ENCODE results near the gene ROM1.

The ROM1 gene

GRCh38 chr11:62572431-62572830, 40.6 kb upstream of the ROM1 start:
- ChIA-PET POLR2A (interaction anchor here (0.9 to 3.7 kb wide), 6 partner anchors 8 to 19 kb away, joined by 3 to 40 read pairs (median 7); partner anchors contain the start of gene TUT1), CTCF (no interaction called here)
- no peak for DNase-seq (ENCODE audit: extremely low spot score)
- TF ChIP-seq ZNF384 (IDR thresholded peaks at IDR 0.05) (no peak), NFRKB (IDR thresholded peaks at IDR 0.05) (no peak)

GRCh38 chr11:62573006-62573591, 40.0 kb upstream of the ROM1 start:
- DNase-seq (ENCODE audit: extremely low spot score) = no peak
- POLR2A ChIA-PET = interaction anchor here (0.6 to 10.8 kb wide), 40 partner anchors 9 to 775 kb away, joined by 3 to 168 read pairs (median 4); partner anchors contain the start of genes AHNAK, B3GAT3, C11orf98 and CSKMT
- CTCF ChIA-PET = interaction anchor here (0.6 to 1.0 kb wide), 2 partner anchors 13 to 180 kb away, joined by 3 to 7 read pairs; no protein-coding TSS in a partner anchor
- no peak for TF ChIP-seq PKNOX1 (IDR thresholded peaks at IDR 0.05)
- no peak for TF ChIP-seq TARDBP (IDR thresholded peaks at IDR 0.05)
- TF ChIP-seq BHLHE40 (IDR thresholded peaks at IDR 0.05; ENCODE audit: borderline replicate concordance) = no peak
- TF ChIP-seq L3MBTL2 (conservative IDR thresholded peaks at IDR 0.05) = no peak
- TF ChIP-seq NFRKB (IDR thresholded peaks at IDR 0.05) = no peak
- TF ChIP-seq FOXK2 (IDR thresholded peaks at IDR 0.05) = no peak
- no peak for TF ChIP-seq ZNF384 (IDR thresholded peaks at IDR 0.05)

DNA sequence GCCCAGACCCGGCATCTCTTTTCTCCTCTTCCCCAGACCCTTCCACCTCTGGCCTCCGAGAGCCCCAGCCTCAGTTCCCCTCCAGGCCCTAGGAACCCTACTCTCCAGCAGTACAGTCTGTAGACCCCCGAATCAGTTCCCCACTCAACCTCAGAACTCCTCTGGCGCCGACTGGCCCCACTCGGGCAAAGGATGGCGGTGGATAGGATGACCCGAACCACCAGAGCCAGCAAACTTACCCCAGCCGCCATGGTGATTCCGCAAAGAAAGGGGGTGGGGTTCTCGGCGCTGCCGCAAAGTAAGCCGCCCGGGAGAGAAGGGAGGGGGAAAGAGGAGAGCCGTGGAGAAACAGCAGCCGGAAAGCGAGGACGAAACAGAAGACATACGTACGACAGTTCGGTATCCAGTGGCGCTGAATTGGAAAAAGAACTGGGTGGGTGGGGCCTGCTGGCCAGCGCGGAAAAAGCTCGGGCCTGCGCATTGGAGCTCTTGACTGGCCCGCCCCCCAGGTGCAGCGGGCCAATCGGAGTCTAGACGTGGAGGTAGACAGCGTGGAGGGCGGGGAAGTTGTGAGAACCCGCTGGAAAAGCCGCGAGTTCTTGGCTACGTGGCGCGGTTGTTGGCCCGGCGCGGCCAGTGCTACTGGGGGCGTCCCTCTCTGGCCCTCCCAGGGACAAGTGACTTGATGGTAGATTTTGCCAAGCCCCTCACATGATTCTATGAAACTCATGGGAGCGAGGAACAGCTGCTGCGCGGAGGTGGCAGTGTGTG, 39.3 kb upstream of the ROM1 start, which contains the start of gene EEF1G:
EEF1G (minus strand) TSS at position 300 of the 771 bp plus-strand sequence; CDS start at position 251, 49 bp downstream.
- peak; percentile 15; the same call in 1 of the 2 replicates for TF ChIP-seq NFRKB (IDR thresholded peaks at IDR 0.05)
- peak; percentile 73 for TF ChIP-seq PKNOX1 (IDR thresholded peaks at IDR 0.05)
- no peak for TF ChIP-seq TARDBP (IDR thresholded peaks at IDR 0.05)
- TF ChIP-seq ARNT (IDR thresholded peaks at IDR 0.05) = no peak
- TF ChIP-seq ELF4 (IDR thresholded peaks at IDR 0.05) = peak; percentile 41; the same call in 1 of the 2 replicates
- DNase-seq (ENCODE audit: extremely low spot score) = peak; percentile 98
- ChIA-PET CTCF (interaction anchor here (1.0 kb wide), 1 partner anchor 13 kb away, joined by 7 read pairs; no protein-coding TSS in a partner anchor), POLR2A (interaction anchor here (0.6 to 10.8 kb wide), 41 partner anchors 9 to 776 kb away, joined by 3 to 168 read pairs (median 4); partner anchors contain the start of genes AHNAK, B3GAT3, C11orf98 and CSKMT)

- ChIA-PET CTCF (interaction anchor here (0.7 to 1.0 kb wide), 4 partner anchors 14 to 150 kb away, joined by 3 to 7 read pairs (median 4); partner anchors contain the start of gene TUT1), POLR2A (interaction anchor here (0.6 to 10.8 kb wide), 39 partner anchors 8 to 777 kb away, joined by 3 to 168 read pairs (median 4); partner anchors contain the start of genes AHNAK, B3GAT3, C11orf98 and CSKMT)
- TF ChIP-seq L3MBTL2 (conservative IDR thresholded peaks at IDR 0.05) = no peak
- no peak for TF ChIP-seq SUZ12 (IDR thresholded peaks at IDR 0.05)
- TF ChIP-seq TARDBP (IDR thresholded peaks at IDR 0.05) = no peak
- no peak for TF ChIP-seq HDGF (IDR thresholded peaks at IDR 0.05; ENCODE audit: borderline replicate concordance)
- DNase-seq (ENCODE audit: extremely low spot score) = no peak
These were observed 38.5 kb upstream of the ROM1 start for GRCh38 chr11:62574363-62575071.

DNA sequence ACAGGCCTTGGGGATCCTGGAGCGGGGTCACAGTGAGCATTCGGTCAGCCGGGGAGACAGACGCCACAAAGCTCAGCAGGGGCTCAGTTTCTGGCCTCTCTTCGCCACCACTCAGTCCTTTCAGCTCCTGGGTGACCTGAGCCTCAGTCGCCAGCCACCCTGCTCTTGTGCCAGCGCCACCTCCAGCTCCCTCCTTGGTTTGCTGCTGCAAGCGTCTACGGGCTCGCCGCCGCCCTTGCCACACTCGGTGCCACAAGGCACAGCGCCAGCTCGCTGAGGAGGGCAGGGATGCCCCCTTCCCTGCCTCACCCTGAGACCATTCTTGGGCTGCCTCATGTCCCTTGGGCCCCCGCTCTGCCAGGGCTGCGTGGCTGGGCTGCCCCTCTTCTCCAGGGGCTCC, 37.9 kb upstream of the ROM1 start:
- POLR2A ChIA-PET = interaction anchor here (1.7 to 10.8 kb wide), 6 partner anchors 10 to 156 kb away, joined by 4 to 168 read pairs (median 18); partner anchors contain the start of genes MTA2, SCGB1A1 and TUT1

More for the DNA sequence above, 37.9 kb upstream of the ROM1 start:
- CTCF ChIA-PET = interaction anchor here (0.7 to 1.0 kb wide), 3 partner anchors 17 to 150 kb away, joined by 3 to 4 read pairs (median 3); partner anchors contain the start of gene TUT1
- TF ChIP-seq ELF4 (IDR thresholded peaks at IDR 0.05) (no peak), NFRKB (IDR thresholded peaks at IDR 0.05) (no peak), L3MBTL2 (conservative IDR thresholded peaks at IDR 0.05) (no peak), TARDBP (IDR thresholded peaks at IDR 0.05) (no peak), FOXK2 (IDR thresholded peaks at IDR 0.05) (no peak), FOXM1 (IDR thresholded peaks at IDR 0.05; ENCODE audit: borderline replicate concordance) (no peak), ZNF384 (IDR thresholded peaks at IDR 0.05) (no peak), HDGF (IDR thresholded peaks at IDR 0.05; ENCODE audit: borderline replicate concordance) (no peak), LEF1 (IDR thresholded peaks at IDR 0.05; ENCODE audit: borderline replicate concordance) (no peak), ARNT (IDR thresholded peaks at IDR 0.05) (no peak), FOXA1 (IDR thresholded peaks at IDR 0.05) (no peak), SP1 (IDR thresholded peaks at IDR 0.05) (no peak), SUZ12 (IDR thresholded peaks at IDR 0.05) (no peak), CTBP1 (IDR thresholded peaks at IDR 0.05; ENCODE audit: borderline replicate concordance) (no peak), PKNOX1 (IDR thresholded peaks at IDR 0.05) (no peak), BHLHE40 (IDR thresholded peaks at IDR 0.05; ENCODE audit: borderline replicate concordance) (no peak)
- DNase-seq (ENCODE audit: extremely low spot score) = no peak
